AG09309 (cell line): ENCODE data around the gene TEX14.

Experiments
- DNase-seq: peaks from one replicate; pipeline ENCODE4 v3.0.0-alpha.2; 2010; ENCODE audit warnings: low read depth
- H3K4me3 ChIP-seq: 2 replicates; pipeline ENCODE4 v1.5.1; 2011; ENCODE audit warnings: mild to moderate bottlenecking, low read depth, low read length, moderate library complexity; ENCODE audit not compliant: control insufficient read depth
- TF ChIP-seq, protein P1 (sequence below): IDR thresholded peaks from 2 replicates; pipeline ENCODE4 v1.5.1; 2011; ENCODE audit warnings: mild to moderate bottlenecking, low read depth, low read length, inconsistent platforms; ENCODE audit not compliant: insufficient read depth, control insufficient read depth; ENCODE audit errors: missing control alignments

TEX14 gene

DNA sequence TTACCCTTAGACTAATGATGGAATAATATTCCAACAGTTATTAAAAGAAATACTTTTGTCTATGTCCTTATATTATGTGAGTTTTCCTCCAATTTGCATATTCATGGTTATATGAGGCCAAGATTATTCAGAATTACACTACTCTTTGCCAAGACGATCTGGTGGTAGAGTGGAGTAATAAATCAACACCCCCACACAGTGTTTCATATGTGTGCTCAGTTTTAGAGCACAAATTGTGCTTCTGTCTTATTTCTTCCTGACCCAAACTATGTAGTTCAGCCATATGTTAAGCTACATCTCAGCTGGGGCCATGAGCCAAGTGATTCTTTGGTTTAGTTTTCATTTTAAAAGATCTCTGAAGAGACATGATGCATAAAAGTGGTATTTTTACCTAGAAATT is 37.0 kb upstream of the TEX14 start:
- TF ChIP-seq, protein P1, sequence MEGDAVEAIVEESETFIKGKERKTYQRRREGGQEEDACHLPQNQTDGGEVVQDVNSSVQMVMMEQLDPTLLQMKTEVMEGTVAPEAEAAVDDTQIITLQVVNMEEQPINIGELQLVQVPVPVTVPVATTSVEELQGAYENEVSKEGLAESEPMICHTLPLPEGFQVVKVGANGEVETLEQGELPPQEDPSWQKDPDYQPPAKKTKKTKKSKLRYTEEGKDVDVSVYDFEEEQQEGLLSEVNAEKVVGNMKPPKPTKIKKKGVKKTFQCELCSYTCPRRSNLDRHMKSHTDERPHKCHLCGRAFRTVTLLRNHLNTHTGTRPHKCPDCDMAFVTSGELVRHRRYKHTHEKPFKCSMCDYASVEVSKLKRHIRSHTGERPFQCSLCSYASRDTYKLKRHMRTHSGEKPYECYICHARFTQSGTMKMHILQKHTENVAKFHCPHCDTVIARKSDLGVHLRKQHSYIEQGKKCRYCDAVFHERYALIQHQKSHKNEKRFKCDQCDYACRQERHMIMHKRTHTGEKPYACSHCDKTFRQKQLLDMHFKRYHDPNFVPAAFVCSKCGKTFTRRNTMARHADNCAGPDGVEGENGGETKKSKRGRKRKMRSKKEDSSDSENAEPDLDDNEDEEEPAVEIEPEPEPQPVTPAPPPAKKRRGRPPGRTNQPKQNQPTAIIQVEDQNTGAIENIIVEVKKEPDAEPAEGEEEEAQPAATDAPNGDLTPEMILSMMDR, result no peak
- no peak for DNase-seq
- H3K4me3 ChIP-seq, result no peak overlapping the region

DNA sequence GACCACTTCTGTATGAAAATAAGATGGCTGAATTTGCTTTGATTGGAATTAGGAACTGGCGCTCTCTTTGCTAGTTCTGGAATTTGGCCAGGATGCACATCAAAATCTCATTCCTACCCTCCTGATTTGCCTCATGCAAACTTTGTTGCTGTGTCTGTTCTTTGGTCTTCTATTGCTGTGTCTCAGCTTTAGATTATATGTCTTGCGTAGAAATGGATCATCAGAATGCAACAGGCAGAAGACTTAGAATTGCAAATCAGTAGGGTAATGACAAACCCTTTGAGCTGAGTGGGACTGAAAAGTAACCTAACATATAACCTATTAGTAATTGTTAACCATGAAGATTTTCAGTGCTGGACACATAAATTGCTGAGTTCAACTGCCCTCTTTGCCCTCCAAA is 30.9 kb upstream of the TEX14 start:
- TF ChIP-seq, protein P1, result no peak
- no peak for DNase-seq
- H3K4me3 ChIP-seq, result no peak overlapping the region

DNA sequence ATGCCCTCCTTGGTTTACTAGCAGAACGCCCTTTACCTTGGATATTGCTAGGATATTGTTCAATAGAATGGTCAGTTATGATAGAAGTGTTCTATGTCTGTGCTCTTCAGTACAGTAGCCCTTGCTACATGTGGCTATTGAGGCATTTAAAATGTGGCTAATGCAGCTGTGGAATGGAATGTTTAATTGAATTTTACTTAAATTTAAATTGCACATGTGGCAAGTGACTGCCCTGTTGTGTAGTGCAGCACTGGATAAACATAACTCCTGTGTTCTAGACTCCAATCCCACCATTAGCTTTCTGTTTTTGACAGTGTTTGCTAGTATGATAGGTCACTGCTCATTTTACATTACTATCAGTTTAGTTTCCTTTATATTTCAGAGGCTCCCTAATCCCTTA is 30.4 kb upstream of the TEX14 start:
- no peak for DNase-seq
- TF ChIP-seq, protein P1, result no peak
- H3K4me3 ChIP-seq, result no peak overlapping the region

DNA sequence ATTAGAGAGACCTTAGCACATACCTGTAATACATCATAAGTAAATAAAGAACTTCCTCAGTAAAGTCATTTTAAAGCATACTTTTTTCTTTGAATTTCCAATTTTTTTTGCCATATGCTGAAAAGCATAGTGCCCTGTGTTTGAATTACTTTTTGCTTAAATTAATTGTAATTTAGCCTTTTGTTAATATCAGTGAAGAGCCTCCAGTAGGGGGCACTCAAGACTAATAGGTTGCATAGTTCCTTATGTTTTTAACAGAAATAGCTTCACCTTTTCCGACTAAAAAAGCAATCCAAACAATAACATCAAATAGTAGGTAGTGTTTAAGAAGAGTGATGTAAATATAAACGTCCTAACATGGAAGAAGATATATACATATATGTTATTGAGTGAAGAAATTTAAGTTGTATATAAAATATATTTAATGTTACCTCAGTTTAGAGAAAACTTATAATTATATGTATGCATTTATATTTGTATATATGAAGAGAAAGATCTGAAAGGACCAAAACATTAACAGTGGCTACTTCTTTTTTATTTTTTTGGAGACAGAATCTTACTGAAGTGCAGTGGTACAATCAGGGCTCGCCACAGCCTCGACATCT is 19.2 kb upstream of the TEX14 start:
- H3K4me3 ChIP-seq, result no peak overlapping the region
- no peak for DNase-seq
- TF ChIP-seq, protein P1, result peak; percentile 57

DNA sequence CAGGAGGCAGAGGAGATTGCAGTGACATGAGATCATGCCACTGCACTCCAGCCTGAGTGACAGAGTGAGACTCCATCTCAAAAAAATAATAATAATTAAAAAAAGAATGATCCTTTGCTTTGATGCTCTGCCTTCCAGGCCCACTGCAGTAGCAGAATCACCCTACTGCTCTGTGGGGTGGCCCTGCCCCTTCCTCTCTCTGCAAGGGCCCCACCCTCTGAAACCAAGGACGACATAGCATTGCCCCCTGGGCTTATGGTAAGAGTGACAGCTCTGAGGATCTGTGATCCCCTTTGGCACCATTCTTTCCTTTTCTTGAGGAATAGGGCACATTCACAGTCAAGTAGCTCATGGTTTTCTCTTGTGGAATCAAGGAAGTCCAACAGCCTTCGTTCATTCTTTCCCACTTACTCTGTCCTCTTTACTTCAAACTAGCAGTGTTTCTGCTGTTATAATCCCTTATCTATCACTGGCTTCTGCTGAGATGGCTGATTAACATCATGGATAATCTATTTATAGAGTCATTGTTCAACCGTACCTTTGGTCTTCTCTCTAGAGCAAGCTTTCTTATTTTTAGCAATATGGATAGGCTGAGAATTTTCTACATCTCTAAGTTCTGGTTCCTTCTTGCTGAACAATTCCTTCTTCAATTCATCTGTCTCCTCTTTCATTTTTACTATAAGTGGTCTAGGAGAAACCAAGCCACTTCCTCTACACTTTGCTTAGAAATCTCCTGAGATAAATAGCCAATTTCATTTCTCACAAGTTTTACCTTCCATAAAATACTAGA is 14.7 kb upstream of the TEX14 start:
- H3K4me3 ChIP-seq, result no peak overlapping the region
- DNase-seq, result no peak
- TF ChIP-seq, protein P1, result no peak

DNA sequence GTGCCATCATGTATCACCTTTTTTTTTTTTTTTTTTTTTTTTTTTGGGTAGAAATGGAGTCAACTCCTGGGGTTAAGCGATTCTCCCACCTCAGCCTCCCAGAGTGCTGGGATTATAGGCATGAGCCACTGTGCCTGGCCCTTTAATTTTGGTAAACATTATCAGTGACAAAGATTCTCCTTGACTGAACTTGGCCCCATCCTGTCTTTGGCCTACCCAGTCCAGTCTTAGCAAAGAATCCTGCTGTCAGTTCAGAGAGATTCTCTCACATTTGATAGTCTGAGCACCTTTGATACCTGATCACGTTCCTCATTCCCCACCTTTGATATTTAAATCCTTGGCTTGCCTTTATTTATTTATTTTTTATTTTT is 12.1 kb upstream of the TEX14 start:
- no peak for DNase-seq
- TF ChIP-seq, protein P1, result no peak
- H3K4me3 ChIP-seq, result no peak overlapping the region
